Right atrium auricular region (tissue), 2 donors: ENCODE measurements around the gene CACNB4. TPM values are rescaled to one million over a fixed set of nuclear protein-coding genes. Genes with fewer than 3 reads are reported as not detected.

Experiments used
- DNase-seq: peaks from one replicate; pipeline ENCODE4 v3.0.0-alpha.2; 2019; ENCODE audit warnings: low spot score
- H3K27ac ChIP-seq, 2 donors: fragments of 200-600 bp; sonication (generic); 1 replicate in 1 of 2; 2 replicates in 1 of 2; pipeline ENCODE4 v1.5.1; 2016 to 2019
- H3K27me3 ChIP-seq, 2 donors: fragments of 200-600 bp; sonication (generic); one replicate each; pipeline versions ENCODE4 v1.5.1 to v1.6.0; 2017 to 2019
- H3K36me3 ChIP-seq: fragments of 200-600 bp; sonication (generic); one replicate; pipeline ENCODE4 v1.5.1; 2016
- H3K4me1 ChIP-seq, 2 donors: fragments of 200-600 bp; sonication (generic); one replicate each; pipeline versions ENCODE4 v1.5.1 to v1.6.0; 2017 to 2019
- H3K4me3 ChIP-seq, 2 donors: fragments of 200-600 bp; sonication (generic); 1 replicate in 1 of 2; 2 replicates in 1 of 2; pipeline ENCODE4 v1.5.1; 2017 to 2019; ENCODE audit warnings: mild to moderate bottlenecking in 1 of 2, moderate library complexity in 1 of 2
- H3K9me3 ChIP-seq, 2 donors: fragments of 200-600 bp; sonication (generic); one replicate each; pipeline ENCODE4 v1.5.1; 2019
- total RNA-seq, 2 donors: library from RNA; depleted of rRNA; stranded (reverse); fragments of >200 nt; gene quantifications; one replicate each; pipeline ENCODE4 v1.1.0, GENCODE V29; 2016
- TF ChIP-seq, protein P1 (sequence below), 2 donors: fragments of 200-600 bp; sonication (generic); IDR thresholded peaks; one replicate each; pipeline ENCODE4 v1.5.1; 2019; ENCODE audit warnings: antibody characterized with exemption in 2 of 2

Gene CACNB4
- total RNA-seq, 2 donors from 2014 or later: 0.37 to 0.90 TPM

DNA sequence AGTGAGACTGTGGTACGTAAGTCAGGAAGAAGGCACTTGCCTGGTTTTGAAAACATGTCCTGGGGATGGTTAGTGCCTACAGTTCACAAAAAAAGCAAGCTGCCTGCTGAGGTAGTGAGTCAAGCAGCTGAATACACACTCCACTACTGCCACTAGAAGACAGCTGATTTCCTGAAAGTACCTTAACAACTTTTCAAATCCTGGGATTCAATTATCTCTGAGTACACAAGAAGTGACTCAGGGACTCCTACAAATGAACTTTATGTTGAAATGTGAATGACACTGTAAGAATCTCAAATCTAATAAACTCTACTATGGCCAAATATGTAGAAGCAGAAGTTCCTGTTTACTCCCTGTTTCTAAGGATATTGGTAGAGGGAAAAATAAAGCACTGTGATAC is 212.6 kb downstream of the CACNB4 start:
- Histone ChIP-seq H3K27me3 (no peaks in the 10 kb centered on the region), H3K36me3 (no peaks in the 10 kb centered on the region), H3K9me3 (no peaks in the 10 kb centered on the region), H3K27ac (peak overlapping the region in 1 of 2 donors; percentile 28), H3K4me1 (peaks cover 0 to 8% of the 10 kb centered on the region in 2 donors), H3K4me3 (no peak overlapping the region)
- TF ChIP-seq, protein P1, sequence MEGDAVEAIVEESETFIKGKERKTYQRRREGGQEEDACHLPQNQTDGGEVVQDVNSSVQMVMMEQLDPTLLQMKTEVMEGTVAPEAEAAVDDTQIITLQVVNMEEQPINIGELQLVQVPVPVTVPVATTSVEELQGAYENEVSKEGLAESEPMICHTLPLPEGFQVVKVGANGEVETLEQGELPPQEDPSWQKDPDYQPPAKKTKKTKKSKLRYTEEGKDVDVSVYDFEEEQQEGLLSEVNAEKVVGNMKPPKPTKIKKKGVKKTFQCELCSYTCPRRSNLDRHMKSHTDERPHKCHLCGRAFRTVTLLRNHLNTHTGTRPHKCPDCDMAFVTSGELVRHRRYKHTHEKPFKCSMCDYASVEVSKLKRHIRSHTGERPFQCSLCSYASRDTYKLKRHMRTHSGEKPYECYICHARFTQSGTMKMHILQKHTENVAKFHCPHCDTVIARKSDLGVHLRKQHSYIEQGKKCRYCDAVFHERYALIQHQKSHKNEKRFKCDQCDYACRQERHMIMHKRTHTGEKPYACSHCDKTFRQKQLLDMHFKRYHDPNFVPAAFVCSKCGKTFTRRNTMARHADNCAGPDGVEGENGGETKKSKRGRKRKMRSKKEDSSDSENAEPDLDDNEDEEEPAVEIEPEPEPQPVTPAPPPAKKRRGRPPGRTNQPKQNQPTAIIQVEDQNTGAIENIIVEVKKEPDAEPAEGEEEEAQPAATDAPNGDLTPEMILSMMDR (IDR thresholded peaks at IDR 0.05): no peak
- DNase-seq: no peak

DNA sequence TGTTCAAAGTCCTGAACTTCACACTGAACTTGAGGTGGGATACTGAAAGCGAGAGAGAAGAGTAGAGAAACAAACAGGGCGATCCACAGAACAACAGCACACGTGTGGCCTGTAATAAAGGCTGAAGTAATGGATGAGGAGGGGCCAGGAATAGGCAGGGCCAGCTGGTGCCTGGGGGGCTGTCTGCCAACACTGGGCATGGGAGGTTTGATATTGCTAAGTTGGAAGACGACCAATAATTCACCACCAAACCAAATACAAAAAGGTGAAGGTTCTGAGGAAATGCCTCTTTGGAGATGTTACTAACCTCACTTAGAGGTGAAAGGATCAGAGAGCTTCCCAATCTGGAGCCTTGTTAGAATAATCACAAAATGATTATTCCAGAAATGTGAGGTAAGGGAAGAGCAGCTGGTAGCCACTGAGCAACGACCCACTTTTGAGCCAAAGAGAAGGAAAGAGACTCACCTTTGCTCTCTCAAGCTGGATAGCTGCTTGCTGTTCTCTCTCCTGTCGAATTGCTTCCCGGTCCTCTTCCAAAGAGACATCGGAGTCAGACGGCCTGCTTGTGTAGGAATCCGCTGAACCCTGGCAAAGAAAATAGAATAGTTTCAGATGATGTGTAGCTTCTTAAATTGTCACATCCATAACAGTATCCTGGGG is 215.9 kb downstream of the CACNB4 start:
- no peak for DNase-seq
- Histone ChIP-seq H3K27me3 (no peaks in the 10 kb centered on the region), H3K4me3 (no peak overlapping the region), H3K9me3 (no peaks in the 10 kb centered on the region), H3K4me1 (peaks cover 0 to 18% of the 10 kb centered on the region in 2 donors), H3K36me3 (no peaks in the 10 kb centered on the region), H3K27ac (no peak overlapping the region)
- TF ChIP-seq, protein P1 (IDR thresholded peaks at IDR 0.05): no peak

DNA sequence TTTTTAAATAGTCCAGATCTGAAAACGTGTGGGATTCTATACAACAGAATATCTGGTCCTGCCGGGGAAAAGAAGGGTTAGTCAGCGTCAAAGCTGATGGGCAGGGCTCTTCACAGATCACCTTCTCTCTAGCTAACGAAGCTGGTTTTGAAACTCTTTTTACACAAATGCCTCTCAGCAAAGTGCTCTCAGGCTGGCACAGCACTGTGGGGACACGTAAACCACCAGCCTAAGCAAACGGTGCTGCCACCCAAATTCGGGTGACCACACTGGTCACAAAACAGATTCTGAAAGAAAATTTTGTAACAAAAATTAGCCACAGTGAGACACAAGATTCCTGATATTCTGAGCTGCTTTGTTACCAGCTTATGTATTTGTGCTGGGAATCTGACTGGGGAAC is 217.5 kb downstream of the CACNB4 start:
- peaks cover 0 to 10% of the 10 kb centered on the region in 2 donors for H3K4me1 ChIP-seq
- TF ChIP-seq, protein P1 (IDR thresholded peaks at IDR 0.05): no peak
- H3K9me3 ChIP-seq: no peaks in the 10 kb centered on the region
- H3K27ac ChIP-seq: no peak overlapping the region
- H3K27me3 ChIP-seq: no peaks in the 10 kb centered on the region
- no peak for DNase-seq
- no peaks in the 10 kb centered on the region for H3K36me3 ChIP-seq
- H3K4me3 ChIP-seq: no peak overlapping the region

DNA sequence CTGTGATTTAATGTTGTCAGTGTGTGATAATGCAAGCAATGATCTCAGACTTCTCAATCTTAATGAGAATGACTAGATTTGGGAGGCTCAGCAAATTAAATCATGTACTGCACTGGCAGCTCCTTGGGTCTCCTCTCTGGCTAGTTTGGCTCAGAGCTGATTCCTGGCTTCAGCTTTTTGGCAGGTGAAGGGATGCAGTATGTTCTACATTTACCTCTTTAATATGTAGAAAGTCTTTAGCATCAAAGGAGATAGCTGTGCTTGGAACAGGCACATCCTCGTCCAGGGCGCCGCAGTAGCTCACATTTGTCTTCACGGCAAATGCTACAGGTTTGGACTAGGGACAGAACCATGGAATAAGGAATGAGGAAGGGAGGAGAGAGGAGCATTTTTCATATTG is 218.3 kb downstream of the CACNB4 start:
- Histone ChIP-seq H3K9me3 (no peaks in the 10 kb centered on the region), H3K36me3 (no peaks in the 10 kb centered on the region), H3K27ac (no peak overlapping the region), H3K4me1 (peaks cover 0 to 10% of the 10 kb centered on the region in 2 donors), H3K27me3 (no peaks in the 10 kb centered on the region), H3K4me3 (no peak overlapping the region)
- no peak for DNase-seq
- TF ChIP-seq, protein P1 (IDR thresholded peaks at IDR 0.05): no peak

DNA sequence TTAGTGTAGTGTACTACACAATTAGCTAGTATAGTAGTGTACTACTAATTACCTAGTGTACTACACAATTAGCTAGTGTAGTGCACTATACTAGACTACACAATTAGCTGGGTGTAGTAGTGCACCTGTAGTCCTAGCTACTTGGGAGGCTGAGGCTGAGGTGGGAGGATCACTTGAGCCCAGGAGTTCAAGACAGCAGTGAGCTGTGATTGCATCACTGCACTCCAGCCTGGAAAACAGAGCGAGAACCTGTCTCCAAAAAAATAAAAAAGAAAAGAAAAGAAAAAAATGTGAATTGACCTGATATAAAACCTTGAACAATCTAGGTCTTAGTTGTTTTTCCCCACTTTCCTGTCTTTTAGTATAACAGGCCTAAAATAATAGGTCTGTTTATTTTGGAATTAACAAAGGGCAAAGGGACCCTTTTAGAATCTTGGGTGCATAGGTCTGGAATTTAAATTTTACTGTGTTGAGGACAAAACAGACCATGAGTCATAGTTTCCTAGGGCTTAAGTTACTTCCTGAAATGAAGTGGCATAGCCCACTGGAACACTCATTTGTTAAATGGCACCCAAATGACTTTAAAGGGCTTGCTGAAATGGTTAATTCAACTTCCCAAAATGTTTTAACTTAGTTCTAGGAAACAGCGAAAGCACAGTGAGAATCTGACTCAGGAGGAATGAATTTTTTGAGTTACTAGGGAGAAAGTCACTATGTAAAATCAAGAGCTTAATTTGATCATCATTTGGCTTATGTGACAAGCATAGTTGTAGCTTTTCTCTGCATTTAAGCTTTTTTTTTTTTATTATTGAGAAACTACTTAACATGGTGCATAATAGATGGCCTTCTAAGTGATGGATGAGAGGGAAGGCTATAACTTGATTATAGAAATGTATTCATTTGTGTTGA is 219.9 kb downstream of the CACNB4 start:
- Histone ChIP-seq H3K4me3 (no peak overlapping the region), H3K27ac (peak overlapping the region in 1 of 2 donors; percentile 36), H3K9me3 (no peaks in the 10 kb centered on the region), H3K4me1 (peaks cover 0 to 10% of the 10 kb centered on the region in 2 donors), H3K27me3 (no peaks in the 10 kb centered on the region), H3K36me3 (no peaks in the 10 kb centered on the region)
- DNase-seq: no peak
- TF ChIP-seq, protein P1 (IDR thresholded peaks at IDR 0.05): no peak
